Nephron progenitor cell (in vitro differentiated cells): Measurements from ENCODE around the gene RPS3A.
A peak's percentile ranks its signal among the peaks of the same experiment; 100 is the strongest.

Experiments used
- DNase-seq: peaks from one replicate; pipeline ENCODE4 v3.0.0; 2021
- H3K27ac Mint-ChIP-seq: 2 replicates; pipeline ENCODE4 v1.8.0; 2021; ENCODE audit warnings: mild to moderate bottlenecking, moderate library complexity, mixed read lengths
- H3K27me3 Mint-ChIP-seq: 2 replicates; pipeline ENCODE4 v1.8.0; 2021; ENCODE audit warnings: mild to moderate bottlenecking, low read depth, mixed read lengths; ENCODE audit not compliant: poor library complexity
- H3K36me3 Mint-ChIP-seq: 2 replicates; pipeline ENCODE4 v1.8.0; 2021; ENCODE audit warnings: low read depth, mixed read lengths
- H3K4me1 Mint-ChIP-seq: 2 replicates; pipeline ENCODE4 v1.8.0; 2021; ENCODE audit warnings: mixed read lengths
- H3K4me3 Mint-ChIP-seq: 2 replicates; pipeline ENCODE4 v1.8.0; 2021; ENCODE audit warnings: mild to moderate bottlenecking, moderate library complexity, mixed read lengths
- H3K9me3 Mint-ChIP-seq: 2 replicates; pipeline ENCODE4 v1.8.0; 2021; ENCODE audit warnings: mild to moderate bottlenecking, moderate library complexity, mixed read lengths
- TF ChIP-seq, protein P1 (sequence below): fragments of 200-600 bp; sonication (generic); IDR thresholded peaks from 2 replicates; pipeline ENCODE4 v1.5.0; 2021; ENCODE audit warnings: antibody characterized with exemption

RPS3A gene

DNA sequence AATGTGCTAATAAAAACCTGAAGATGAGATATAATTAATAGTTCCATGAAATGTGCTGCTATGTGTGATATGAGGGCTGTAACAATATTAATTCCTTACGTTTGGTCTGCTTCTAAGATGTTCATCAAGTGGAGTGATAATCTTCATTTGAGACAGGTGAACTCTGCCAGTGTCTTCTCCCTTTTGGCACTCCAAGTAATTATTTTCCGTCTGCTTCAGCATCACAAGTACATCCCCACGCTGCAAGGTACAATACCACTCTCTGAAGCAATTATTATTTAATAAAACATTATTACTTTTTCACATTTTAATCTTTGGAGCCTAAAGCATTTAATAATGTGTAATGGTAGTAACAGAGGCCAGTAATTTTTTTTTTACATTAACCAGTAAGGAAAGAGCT lies 44.4 kb downstream of the RPS3A start:
- TF ChIP-seq, protein P1, sequence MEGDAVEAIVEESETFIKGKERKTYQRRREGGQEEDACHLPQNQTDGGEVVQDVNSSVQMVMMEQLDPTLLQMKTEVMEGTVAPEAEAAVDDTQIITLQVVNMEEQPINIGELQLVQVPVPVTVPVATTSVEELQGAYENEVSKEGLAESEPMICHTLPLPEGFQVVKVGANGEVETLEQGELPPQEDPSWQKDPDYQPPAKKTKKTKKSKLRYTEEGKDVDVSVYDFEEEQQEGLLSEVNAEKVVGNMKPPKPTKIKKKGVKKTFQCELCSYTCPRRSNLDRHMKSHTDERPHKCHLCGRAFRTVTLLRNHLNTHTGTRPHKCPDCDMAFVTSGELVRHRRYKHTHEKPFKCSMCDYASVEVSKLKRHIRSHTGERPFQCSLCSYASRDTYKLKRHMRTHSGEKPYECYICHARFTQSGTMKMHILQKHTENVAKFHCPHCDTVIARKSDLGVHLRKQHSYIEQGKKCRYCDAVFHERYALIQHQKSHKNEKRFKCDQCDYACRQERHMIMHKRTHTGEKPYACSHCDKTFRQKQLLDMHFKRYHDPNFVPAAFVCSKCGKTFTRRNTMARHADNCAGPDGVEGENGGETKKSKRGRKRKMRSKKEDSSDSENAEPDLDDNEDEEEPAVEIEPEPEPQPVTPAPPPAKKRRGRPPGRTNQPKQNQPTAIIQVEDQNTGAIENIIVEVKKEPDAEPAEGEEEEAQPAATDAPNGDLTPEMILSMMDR, result no peak
- no peak for DNase-seq
- peaks cover 70% of the 10 kb centered on the region for H3K36me3 Mint-ChIP-seq
- no peaks in the 10 kb centered on the region for H3K9me3 Mint-ChIP-seq
- no peak overlapping the region for H3K4me3 Mint-ChIP-seq
- peaks cover 18% of the 10 kb centered on the region for H3K4me1 Mint-ChIP-seq
- no peaks in the 10 kb centered on the region for H3K27me3 Mint-ChIP-seq
- H3K27ac Mint-ChIP-seq, result no peak overlapping the region

DNA sequence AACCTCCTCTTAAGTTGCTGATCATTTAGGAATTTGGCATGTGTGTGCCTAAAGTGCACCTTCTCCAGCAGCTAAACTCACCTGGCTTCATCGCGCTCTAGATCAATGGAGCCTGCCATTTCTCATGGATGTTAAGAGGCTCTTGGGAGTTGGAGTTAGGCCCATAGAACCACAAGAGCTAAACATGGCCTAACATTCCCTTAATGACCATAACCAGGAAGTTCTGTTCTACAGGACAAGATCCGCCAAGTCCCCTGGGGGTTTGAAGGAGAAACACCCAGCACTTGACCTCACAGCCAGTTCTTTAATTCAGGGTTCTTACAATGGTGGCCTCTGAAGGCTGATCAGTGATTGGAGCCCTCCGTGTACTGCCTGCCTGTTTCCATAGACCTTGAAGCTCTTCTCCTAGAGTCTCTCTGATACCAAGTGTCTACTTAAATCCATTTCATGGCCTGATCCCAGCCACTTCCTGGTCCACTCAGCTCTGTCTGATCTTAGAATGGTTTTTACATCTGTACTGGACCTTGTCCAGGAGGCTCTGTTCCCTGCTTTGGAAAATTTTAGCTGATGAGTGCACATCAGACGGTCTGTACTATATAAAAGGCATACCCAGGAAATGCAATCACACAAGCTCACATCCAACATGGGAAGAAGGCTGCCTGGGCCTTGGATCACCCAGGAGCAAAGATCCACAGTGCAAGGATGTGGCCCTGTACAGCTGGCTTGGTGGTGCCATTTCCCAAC lies 45.1 kb downstream of the RPS3A start:
- Mint-ChIP-seq H3K27me3 (no peaks in the 10 kb centered on the region), H3K4me3 (no peak overlapping the region), H3K9me3 (no peaks in the 10 kb centered on the region), H3K27ac (peak overlapping the region; percentile 55), H3K4me1 (peaks cover 17% of the 10 kb centered on the region), H3K36me3 (peaks cover 67% of the 10 kb centered on the region)
- TF ChIP-seq, protein P1, result no peak
- DNase-seq, result no peak

- H3K4me3 Mint-ChIP-seq, result no peak overlapping the region
- H3K36me3 Mint-ChIP-seq, result peaks cover 59% of the 10 kb centered on the region
- no peak for DNase-seq
- no peaks in the 10 kb centered on the region for H3K27me3 Mint-ChIP-seq
- H3K4me1 Mint-ChIP-seq, result no peaks in the 10 kb centered on the region
- TF ChIP-seq, protein P1, result no peak
- no peaks in the 10 kb centered on the region for H3K9me3 Mint-ChIP-seq
- H3K27ac Mint-ChIP-seq, result peak overlapping the region; percentile 93
Observed at GRCh38 chr4:151147000-151147399, 47.6 kb downstream of the RPS3A start.

DNA sequence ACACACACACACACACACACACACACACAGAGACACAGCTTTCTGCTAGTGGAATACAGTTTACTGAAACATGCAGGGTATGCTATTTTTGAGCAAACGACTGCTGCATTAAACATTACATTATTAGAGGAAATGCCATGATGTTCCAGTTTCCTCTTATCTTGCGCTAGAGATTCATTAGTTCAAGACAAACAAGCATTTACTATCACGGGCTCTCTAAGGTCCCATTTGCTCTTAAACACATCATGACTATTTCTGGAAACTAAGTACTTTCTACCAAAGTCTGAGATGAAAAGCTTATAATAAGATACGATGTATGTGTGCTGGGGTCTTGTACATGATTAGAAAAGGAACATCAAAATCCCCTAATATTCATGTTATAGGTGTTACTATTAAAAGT lies 48.8 kb downstream of the RPS3A start:
- no peak overlapping the region for H3K27ac Mint-ChIP-seq
- TF ChIP-seq, protein P1, result no peak
- H3K4me1 Mint-ChIP-seq, result no peaks in the 10 kb centered on the region
- H3K9me3 Mint-ChIP-seq, result no peaks in the 10 kb centered on the region
- no peak overlapping the region for H3K4me3 Mint-ChIP-seq
- DNase-seq, result no peak
- H3K36me3 Mint-ChIP-seq, result peaks cover 46% of the 10 kb centered on the region
- no peaks in the 10 kb centered on the region for H3K27me3 Mint-ChIP-seq

- H3K4me3 Mint-ChIP-seq, result no peak overlapping the region
- H3K27me3 Mint-ChIP-seq, result no peaks in the 10 kb centered on the region
- H3K9me3 Mint-ChIP-seq, result no peaks in the 10 kb centered on the region
- H3K4me1 Mint-ChIP-seq, result no peaks in the 10 kb centered on the region
- DNase-seq, result no peak
- H3K36me3 Mint-ChIP-seq, result peaks cover 44% of the 10 kb centered on the region
- H3K27ac Mint-ChIP-seq, result peak overlapping the region; percentile 25
- TF ChIP-seq, protein P1, result no peak
Observed at GRCh38 chr4:151150821-151151580, 51.6 kb downstream of the RPS3A start.
